Panc1 (cell line): ENCODE measurements around the gene MYL5.

Source experiments
- SIN3A ChIP-seq: IDR thresholded peaks from 2 replicates; pipeline ENCODE4 v1.6.1; 2012; ENCODE audit warnings: low read depth, mild to moderate bottlenecking, low read length, moderate library complexity, borderline replicate concordance; ENCODE audit not compliant: insufficient read depth
- TF ChIP-seq, protein P1 (sequence below): fragments of 450-650 bp; IDR thresholded peaks from 2 replicates; pipeline ENCODE4 v1.5.1; 2017; ENCODE audit warnings: mild to moderate bottlenecking
- TF ChIP-seq, protein P2 (sequence below), 2 experiments: IDR thresholded peaks; 2 replicates each; pipeline ENCODE4 v1.6.1; 2011 to 2012; ENCODE audit warnings: low read depth in 2 of 2, control low read depth in 1 of 2, low read length in 1 of 2, mild to moderate bottlenecking in 1 of 2, moderate library complexity in 1 of 2; ENCODE audit not compliant: insufficient read depth in 1 of 2

DNA sequence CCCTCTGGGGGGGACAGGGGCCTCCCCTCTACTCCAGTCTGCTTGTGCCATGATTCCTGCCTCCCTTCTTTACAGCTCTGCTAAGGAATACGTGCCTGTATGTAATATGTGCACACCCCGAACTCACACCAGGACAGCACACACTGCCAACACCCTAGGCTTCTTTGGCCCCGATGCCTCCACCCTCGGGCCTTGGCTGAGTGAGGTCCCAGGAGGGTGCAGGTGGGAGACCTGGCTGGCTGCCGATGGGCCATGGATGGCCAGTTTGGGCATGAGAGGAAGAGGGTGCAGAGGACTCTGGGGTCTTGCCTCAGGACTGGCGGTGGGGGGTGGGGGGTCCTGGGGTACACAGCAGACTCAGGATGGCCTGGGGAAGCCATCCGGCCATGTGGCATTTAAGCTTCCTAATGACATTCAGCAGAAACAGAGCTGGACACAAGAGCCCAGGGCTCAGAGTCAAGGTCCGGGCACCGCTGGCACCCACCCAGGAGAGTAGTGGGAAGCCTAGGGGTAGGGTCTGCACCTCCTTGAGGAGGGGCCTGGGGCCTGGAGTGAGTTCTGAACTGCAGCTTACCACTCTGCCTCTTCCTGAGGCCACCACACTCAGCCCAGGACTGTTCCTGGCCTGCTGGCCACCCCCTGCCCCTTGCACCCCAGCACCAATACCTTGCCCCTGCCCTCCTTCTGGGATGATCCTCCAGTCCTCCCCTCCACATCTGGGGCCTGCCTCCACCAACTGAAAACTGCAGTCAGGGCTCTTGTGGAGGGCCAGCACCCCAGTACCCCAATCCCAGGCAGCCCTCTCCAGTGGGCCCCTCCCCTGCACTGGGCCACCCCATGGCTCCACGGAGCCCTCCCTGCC lies 29.2 kb downstream of the MYL5 start:
- TF ChIP-seq, protein P1, sequence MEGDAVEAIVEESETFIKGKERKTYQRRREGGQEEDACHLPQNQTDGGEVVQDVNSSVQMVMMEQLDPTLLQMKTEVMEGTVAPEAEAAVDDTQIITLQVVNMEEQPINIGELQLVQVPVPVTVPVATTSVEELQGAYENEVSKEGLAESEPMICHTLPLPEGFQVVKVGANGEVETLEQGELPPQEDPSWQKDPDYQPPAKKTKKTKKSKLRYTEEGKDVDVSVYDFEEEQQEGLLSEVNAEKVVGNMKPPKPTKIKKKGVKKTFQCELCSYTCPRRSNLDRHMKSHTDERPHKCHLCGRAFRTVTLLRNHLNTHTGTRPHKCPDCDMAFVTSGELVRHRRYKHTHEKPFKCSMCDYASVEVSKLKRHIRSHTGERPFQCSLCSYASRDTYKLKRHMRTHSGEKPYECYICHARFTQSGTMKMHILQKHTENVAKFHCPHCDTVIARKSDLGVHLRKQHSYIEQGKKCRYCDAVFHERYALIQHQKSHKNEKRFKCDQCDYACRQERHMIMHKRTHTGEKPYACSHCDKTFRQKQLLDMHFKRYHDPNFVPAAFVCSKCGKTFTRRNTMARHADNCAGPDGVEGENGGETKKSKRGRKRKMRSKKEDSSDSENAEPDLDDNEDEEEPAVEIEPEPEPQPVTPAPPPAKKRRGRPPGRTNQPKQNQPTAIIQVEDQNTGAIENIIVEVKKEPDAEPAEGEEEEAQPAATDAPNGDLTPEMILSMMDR: no peak
- TF ChIP-seq, protein P2, sequence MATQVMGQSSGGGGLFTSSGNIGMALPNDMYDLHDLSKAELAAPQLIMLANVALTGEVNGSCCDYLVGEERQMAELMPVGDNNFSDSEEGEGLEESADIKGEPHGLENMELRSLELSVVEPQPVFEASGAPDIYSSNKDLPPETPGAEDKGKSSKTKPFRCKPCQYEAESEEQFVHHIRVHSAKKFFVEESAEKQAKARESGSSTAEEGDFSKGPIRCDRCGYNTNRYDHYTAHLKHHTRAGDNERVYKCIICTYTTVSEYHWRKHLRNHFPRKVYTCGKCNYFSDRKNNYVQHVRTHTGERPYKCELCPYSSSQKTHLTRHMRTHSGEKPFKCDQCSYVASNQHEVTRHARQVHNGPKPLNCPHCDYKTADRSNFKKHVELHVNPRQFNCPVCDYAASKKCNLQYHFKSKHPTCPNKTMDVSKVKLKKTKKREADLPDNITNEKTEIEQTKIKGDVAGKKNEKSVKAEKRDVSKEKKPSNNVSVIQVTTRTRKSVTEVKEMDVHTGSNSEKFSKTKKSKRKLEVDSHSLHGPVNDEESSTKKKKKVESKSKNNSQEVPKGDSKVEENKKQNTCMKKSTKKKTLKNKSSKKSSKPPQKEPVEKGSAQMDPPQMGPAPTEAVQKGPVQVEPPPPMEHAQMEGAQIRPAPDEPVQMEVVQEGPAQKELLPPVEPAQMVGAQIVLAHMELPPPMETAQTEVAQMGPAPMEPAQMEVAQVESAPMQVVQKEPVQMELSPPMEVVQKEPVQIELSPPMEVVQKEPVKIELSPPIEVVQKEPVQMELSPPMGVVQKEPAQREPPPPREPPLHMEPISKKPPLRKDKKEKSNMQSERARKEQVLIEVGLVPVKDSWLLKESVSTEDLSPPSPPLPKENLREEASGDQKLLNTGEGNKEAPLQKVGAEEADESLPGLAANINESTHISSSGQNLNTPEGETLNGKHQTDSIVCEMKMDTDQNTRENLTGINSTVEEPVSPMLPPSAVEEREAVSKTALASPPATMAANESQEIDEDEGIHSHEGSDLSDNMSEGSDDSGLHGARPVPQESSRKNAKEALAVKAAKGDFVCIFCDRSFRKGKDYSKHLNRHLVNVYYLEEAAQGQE (IDR thresholded peaks at IDR 0.05; ENCODE audit: insufficient read depth in 1 of 2, low read depth in 2 of 2, low read length in 1 of 2): no peak
- TF ChIP-seq SIN3A: no peak
